ENCODE data around the gene TPK1. TPM values are rescaled to one million over a fixed set of nuclear protein-coding genes. Genes with fewer than 3 reads are reported as not detected.

TPK1 gene
- total and polyA plus RNA-seq, 2 of the 8 experiments (the other 6 are each of a cell fraction or from before 2014, with no cell fraction given), result 1.9 to 2.7 TPM

GRCh38 chr7:144787127-144787526 lies 48.7 kb downstream of the TPK1 start:
- Histone ChIP-seq H3K9ac (replicated peaks in 1 of 4; ENCODE audit: extremely low read depth in 1 of 4, low read depth in 3 of 4, low read length in 3 of 4) (no peak overlapping the region), H3K23ac (ENCODE audit: insufficient read length) (no peak overlapping the region), H2BK20ac (ENCODE audit: low read length) (no peak overlapping the region), H4K91ac (replicated peaks; ENCODE audit: insufficient read length, low read length) (no peak overlapping the region), H3K4me3 (ENCODE audit: extremely low read depth in 1 of 4, insufficient read depth in 2 of 4, low read depth in 3 of 4, low read length in 4 of 4) (no peak overlapping the region), H3K56ac (replicated peaks; ENCODE audit: insufficient read length, low read depth, low read length) (no peak overlapping the region), H4K8ac (ENCODE audit: extremely low read depth, insufficient read depth, low read length) (no peak overlapping the region), H3K79me1 (ENCODE audit: low read depth, low read length) (no peaks in the 10 kb centered on the region), H3K27me3 (replicated peaks in 1 of 4; ENCODE audit: control insufficient read depth in 3 of 4, extremely low read depth in 1 of 4, insufficient read depth in 3 of 4, low read length in 3 of 4) (no peaks in the 10 kb centered on the region), H2BK12ac (ENCODE audit: low read depth, low read length) (no peak overlapping the region), H3K4me2 (ENCODE audit: insufficient read depth in 1 of 2, low read depth in 2 of 2, low read length in 2 of 2) (no peak overlapping the region), H3K9me3 (ENCODE audit: insufficient read depth in 2 of 2, low read depth in 1 of 2, low read length in 1 of 2) (no peaks in the 10 kb centered on the region), H3K4ac (replicated peaks; ENCODE audit: insufficient read length, low read depth, low read length) (no peak overlapping the region), H3K14ac (ENCODE audit: insufficient read length) (no peak overlapping the region), H3K18ac (ENCODE audit: extremely low read depth, low read length) (no peak overlapping the region), H2BK120ac (replicated peaks; ENCODE audit: low read depth, low read length) (no peak overlapping the region), H2AFZ (ENCODE audit: low read length) (no peak overlapping the region), H2BK15ac (ENCODE audit: low read length) (no peak overlapping the region), H3K79me2 (ENCODE audit: control insufficient read depth in 1 of 2, insufficient read depth in 2 of 2, low read length in 2 of 2) (no peaks in the 10 kb centered on the region), H2AK5ac (ENCODE audit: low read depth, low read length) (no peak overlapping the region), H4K5ac (ENCODE audit: insufficient read length, low read depth, low read length) (no peak overlapping the region), H3K4me1 (replicated peaks in 1 of 4; ENCODE audit: control insufficient read depth in 3 of 4, insufficient read depth in 4 of 4, low read length in 3 of 4) (peaks cover 0 to 3% (median 0%) of the 10 kb centered on the region in 4 experiments; a peak in 1 of 7 replicates), H3K23me2 (ENCODE audit: low read depth, low read length) (no peaks in the 10 kb centered on the region), H3K36me3 (ENCODE audit: control insufficient read depth in 2 of 4, insufficient read depth in 4 of 4, low read length in 3 of 4) (no peaks in the 10 kb centered on the region), H4K20me1 (replicated peaks in 1 of 2; ENCODE audit: control insufficient read depth in 1 of 2, insufficient read depth in 2 of 2, low read length in 2 of 2) (no peaks in the 10 kb centered on the region), H3K27ac (ENCODE audit: low read depth, low read length) (no peak overlapping the region), H2BK5ac (ENCODE audit: low read depth, low read length) (no peak overlapping the region)
- 93% methylated on average over 2 of the region's 2 CpGs; no CpG with 5 or more reads in 1 of the 2 experiments for WGBS, 2 experiments (ENCODE audit: extremely low coverage in 1 of 2, insufficient coverage in 1 of 2, insufficient read length in 1 of 2, insufficient replicate concordance in 2 of 2, low coverage in 1 of 2, low lambda C conversion rate in 2 of 2, missing lambda C conversion rate in 1 of 2)
- DNase-seq (ENCODE audit: low read depth in 1 of 2, low spot score in 2 of 2) (no peak), FAIRE-seq (peak; percentile 74)
- ChIA-PET POLR2A (ENCODE audit: partially characterized antibody) (no interaction called here), CTCF (ENCODE audit: partially characterized antibody) (interaction anchor here (0.6 to 4.8 kb wide), 23 partner anchors 9 to 352 kb away, joined by 3 to 30 read pairs (median 4); no protein-coding TSS in a partner anchor)
- TF ChIP-seq SP4 (IDR thresholded peaks at IDR 0.05; ENCODE audit: low read length) (no peak), TBP (IDR thresholded peaks at IDR 0.05; ENCODE audit: low read depth, low read length) (no peak), RAD21 (IDR thresholded peaks at IDR 0.05 in 1 of 2, conservative IDR thresholded peaks at IDR 0.05 in 1 of 2; ENCODE audit: low read depth in 2 of 2, low read length in 2 of 2) (peak; percentile 58 to 70), RXRA (IDR thresholded peaks at IDR 0.05; ENCODE audit: insufficient read depth, low read depth, low read length) (no peak)
- TF ChIP-seq, protein P1, sequence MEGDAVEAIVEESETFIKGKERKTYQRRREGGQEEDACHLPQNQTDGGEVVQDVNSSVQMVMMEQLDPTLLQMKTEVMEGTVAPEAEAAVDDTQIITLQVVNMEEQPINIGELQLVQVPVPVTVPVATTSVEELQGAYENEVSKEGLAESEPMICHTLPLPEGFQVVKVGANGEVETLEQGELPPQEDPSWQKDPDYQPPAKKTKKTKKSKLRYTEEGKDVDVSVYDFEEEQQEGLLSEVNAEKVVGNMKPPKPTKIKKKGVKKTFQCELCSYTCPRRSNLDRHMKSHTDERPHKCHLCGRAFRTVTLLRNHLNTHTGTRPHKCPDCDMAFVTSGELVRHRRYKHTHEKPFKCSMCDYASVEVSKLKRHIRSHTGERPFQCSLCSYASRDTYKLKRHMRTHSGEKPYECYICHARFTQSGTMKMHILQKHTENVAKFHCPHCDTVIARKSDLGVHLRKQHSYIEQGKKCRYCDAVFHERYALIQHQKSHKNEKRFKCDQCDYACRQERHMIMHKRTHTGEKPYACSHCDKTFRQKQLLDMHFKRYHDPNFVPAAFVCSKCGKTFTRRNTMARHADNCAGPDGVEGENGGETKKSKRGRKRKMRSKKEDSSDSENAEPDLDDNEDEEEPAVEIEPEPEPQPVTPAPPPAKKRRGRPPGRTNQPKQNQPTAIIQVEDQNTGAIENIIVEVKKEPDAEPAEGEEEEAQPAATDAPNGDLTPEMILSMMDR (IDR thresholded peaks at IDR 0.05; ENCODE audit: control extremely low read depth in 1 of 3, insufficient read depth in 1 of 3, low read depth in 1 of 3, low read length in 3 of 3), result peak in 2 of 3 experiments; percentile 42 to 47; a peak in 3 of 4 replicates

Measured in H1 (cell line).